Anterior cingulate cortex (tissue), 58 donors: ENCODE results near the gene FAM98B.

Experiments
- DNase-seq, 58 donors: peaks; one replicate each; lab custom pipeline; 2025; lab: John Stamatoyannopoulos, UW

FAM98B gene

GRCh38 chr15:38534691-38535090 is 80.8 kb downstream of the FAM98B start:
- no peak for DNase-seq

- DNase-seq: peak in 27 of 58 donors; percentile 5 to 76 (median 41)
These were observed 81.7 kb downstream of the FAM98B start for GRCh38 chr15:38535491-38536200.

GRCh38 chr15:38536201-38536676 is 82.3 kb downstream of the FAM98B start:
- DNase-seq: peak in 27 of 58 donors; percentile 5 to 75 (median 27)
